Mesothelial cell of epicardium (in vitro differentiated cells): ENCODE results near the gene ACY1. TPM values are rescaled to one million over a fixed set of nuclear protein-coding genes. Genes with fewer than 3 reads are reported as not detected.
A peak's percentile ranks its signal among the peaks of the same experiment; 100 is the strongest.

ENCODE experiments used
- DNase-seq, 2 experiments: peaks; one replicate each; pipeline ENCODE4 v3.0.0; 2021; ENCODE audit warnings: low spot score in 2 of 2; ENCODE audit not compliant: unreplicated experiment in 2 of 2
- H3K27ac Mint-ChIP-seq: 2 replicates; pipeline ENCODE4 v1.8.0; 2021; ENCODE audit warnings: mixed read lengths
- H3K27me3 Mint-ChIP-seq: 2 replicates; pipeline ENCODE4 v1.8.0; 2021; ENCODE audit warnings: low read depth, mixed read lengths
- H3K36me3 Mint-ChIP-seq: 2 replicates; pipeline ENCODE4 v1.8.0; 2021; ENCODE audit warnings: mixed read lengths
- H3K4me1 Mint-ChIP-seq: 2 replicates; pipeline ENCODE4 v1.8.0; 2021; ENCODE audit warnings: mixed read lengths
- H3K4me3 Mint-ChIP-seq: 2 replicates; pipeline ENCODE4 v1.8.0; 2021; ENCODE audit warnings: mild to moderate bottlenecking, moderate library complexity, mixed read lengths
- H3K9me3 Mint-ChIP-seq: 2 replicates; pipeline ENCODE4 v1.8.0; 2021; ENCODE audit warnings: mixed read lengths
- CTCF ChIP-seq: fragments of 200-600 bp; sonication (generic); IDR thresholded peaks from one replicate; pipeline ENCODE4 v1.5.0; 2021; ENCODE audit warnings: antibody characterized with exemption; ENCODE audit not compliant: unreplicated experiment
- total RNA-seq: library from RNA; stranded (reverse); gene quantifications from 3 replicates; pipeline ENCODE4 v1.2.1, GENCODE V29; 2021

Gene ACY1
- total RNA-seq, 1 donor from 2014 or later, result 47.8 TPM

- no peaks in the 10 kb centered on the region for H3K27me3 Mint-ChIP-seq
- peaks cover 3% of the 10 kb centered on the region for H3K36me3 Mint-ChIP-seq
- H3K4me1 Mint-ChIP-seq, result peaks cover 25% of the 10 kb centered on the region
- H3K27ac Mint-ChIP-seq, result no peak overlapping the region
- no peak for DNase-seq
- no peak for TF ChIP-seq CTCF
- H3K4me3 Mint-ChIP-seq, result no peak overlapping the region
- H3K9me3 Mint-ChIP-seq, result no peaks in the 10 kb centered on the region
Measured at GRCh38 chr3:51980253-51980652, 3.1 kb upstream of the ACY1 start.

- Mint-ChIP-seq H3K27ac (peak overlapping the region; percentile 98), H3K27me3 (no peaks in the 10 kb centered on the region), H3K36me3 (peaks cover 3% of the 10 kb centered on the region), H3K4me3 (peak overlapping the region; percentile 77), H3K4me1 (peaks cover 21% of the 10 kb centered on the region), H3K9me3 (no peaks in the 10 kb centered on the region)
- peak; percentile 61 for TF ChIP-seq CTCF
- DNase-seq, result no peak
Measured at GRCh38 chr3:51982352-51982837, 940 bp upstream of the ACY1 start.

- Mint-ChIP-seq H3K27me3 (no peaks in the 10 kb centered on the region), H3K4me3 (peak overlapping the region; percentile 77), H3K4me1 (peaks cover 23% of the 10 kb centered on the region), H3K9me3 (no peaks in the 10 kb centered on the region), H3K36me3 (peaks cover 3% of the 10 kb centered on the region), H3K27ac (peak overlapping the region; percentile 99)
- no peak for DNase-seq
- TF ChIP-seq CTCF, result no peak
Measured at GRCh38 chr3:51983578-51984268, 388 bp downstream of the ACY1 start.

GRCh38 chr3:51984269-51984647 is 923 bp downstream of the ACY1 start:
- H3K4me1 Mint-ChIP-seq, result peaks cover 23% of the 10 kb centered on the region
- H3K36me3 Mint-ChIP-seq, result peaks cover 3% of the 10 kb centered on the region
- H3K27me3 Mint-ChIP-seq, result no peaks in the 10 kb centered on the region
- DNase-seq, result no peak
- H3K9me3 Mint-ChIP-seq, result no peaks in the 10 kb centered on the region
- H3K27ac Mint-ChIP-seq, result peak overlapping the region; percentile 99
- peak overlapping the region; percentile 77 for H3K4me3 Mint-ChIP-seq
- TF ChIP-seq CTCF, result no peak

GRCh38 chr3:51985063-51985462 is 1.7 kb downstream of the ACY1 start:
- Mint-ChIP-seq H3K4me3 (peak overlapping the region; percentile 40), H3K27me3 (no peaks in the 10 kb centered on the region), H3K9me3 (no peaks in the 10 kb centered on the region)

More at GRCh38 chr3:51985063-51985462, 1.7 kb downstream of the ACY1 start:
- Mint-ChIP-seq H3K4me1 (peaks cover 23% of the 10 kb centered on the region), H3K36me3 (peaks cover 3% of the 10 kb centered on the region), H3K27ac (peak overlapping the region; percentile 99)
- no peak for DNase-seq
- TF ChIP-seq CTCF, result no peak
